ENCODE results near the gene SOHLH1. TPM values are rescaled to one million over a fixed set of nuclear protein-coding genes. Genes with fewer than 3 reads are reported as not detected.
"Not testable (repeated sequence)": the region's sequence is repeated elsewhere in the genome, so short reads cannot be mapped to it uniquely, and the experiment has no call there.

Gene SOHLH1
- polyA plus RNA-seq, 1 donor, result not detected

DNA sequence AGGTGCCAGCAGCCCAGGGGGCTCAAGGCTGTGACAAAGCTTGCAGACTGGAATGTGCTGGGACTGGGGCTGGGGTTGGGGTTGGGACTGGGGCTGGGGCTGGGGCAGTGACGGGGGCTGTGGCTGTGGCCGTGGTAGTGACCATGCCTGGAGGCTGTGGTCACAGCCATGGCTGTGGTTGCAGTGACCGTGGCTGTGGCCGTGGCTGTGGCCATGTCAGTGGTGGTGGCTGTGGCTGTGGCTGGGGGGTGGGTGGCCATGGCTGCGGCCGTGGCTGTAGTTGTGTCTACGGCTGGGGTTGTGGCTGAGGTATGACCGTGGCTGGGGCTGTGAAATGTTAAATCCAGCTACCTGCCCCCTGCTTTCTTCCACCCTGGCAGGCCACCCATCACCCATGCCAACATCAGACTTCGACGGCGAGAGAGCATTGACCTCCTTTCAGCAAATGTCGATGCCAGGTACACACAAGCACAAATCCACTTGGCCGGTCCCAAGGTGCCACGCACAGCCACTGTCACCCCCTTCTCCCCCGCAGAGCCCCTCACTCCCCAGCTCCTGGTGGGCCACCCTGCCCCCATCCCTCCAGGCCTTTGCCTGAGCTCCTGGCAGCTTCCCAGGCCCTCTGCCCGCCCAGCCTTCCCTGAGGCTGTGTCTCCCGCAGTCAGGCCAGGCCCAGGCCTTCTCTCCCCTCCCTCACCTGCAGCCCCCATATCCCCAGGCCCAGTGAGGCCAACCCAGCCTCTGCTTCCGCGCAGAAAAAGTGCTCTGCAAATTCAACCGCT lies 20.9 kb downstream of the SOHLH1 start:
- Histone ChIP-seq H3K27ac (ENCODE audit: low read length) (no peak overlapping the region), H3K9me3 (ENCODE audit: control insufficient read depth, low read depth, low read length) (peaks cover 3% of the 10 kb centered on the region), H3K4me1 (ENCODE audit: control insufficient read depth, insufficient read depth, low read length) (no peaks in the 10 kb centered on the region), H3K27me3 (ENCODE audit: control insufficient read depth, insufficient read depth, low read length) (no peaks in the 10 kb centered on the region), H3K4me3 (ENCODE audit: low read length) (no peak overlapping the region), H3K36me3 (ENCODE audit: control insufficient read depth, insufficient read depth, low read length) (no peaks in the 10 kb centered on the region)
- DNase-seq, result no peak
- no CpG with 5 or more reads among the region's 20 CpGs for WGBS (ENCODE audit: insufficient coverage, low lambda C conversion rate)

DNA sequence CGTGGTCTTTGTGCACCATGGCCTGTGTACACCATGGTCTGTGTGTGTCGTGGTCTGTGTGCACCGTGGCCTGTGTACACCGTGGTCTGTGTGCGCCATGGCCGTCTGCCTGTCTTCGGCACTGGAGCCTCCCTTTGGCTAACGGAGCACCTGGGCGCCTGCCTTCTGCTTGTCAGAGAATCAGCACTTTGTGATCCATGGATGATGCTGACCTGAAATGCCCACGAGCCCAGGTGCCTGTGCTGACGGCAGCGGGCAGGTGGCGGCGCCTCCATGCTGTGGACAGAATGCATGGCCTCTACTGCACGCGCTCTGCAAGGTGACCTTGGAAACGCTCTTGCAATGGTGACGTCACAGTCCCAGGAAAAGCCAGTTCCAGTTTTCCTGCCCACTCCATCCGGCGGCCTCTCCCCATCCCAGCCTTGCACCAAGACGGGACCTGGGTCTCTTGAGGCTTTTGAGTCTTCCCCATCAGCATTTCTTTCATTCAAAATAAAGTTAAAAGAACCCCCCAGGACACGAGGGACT lies 21.6 kb downstream of the SOHLH1 start:
- no CpG with 5 or more reads among the region's 22 CpGs for WGBS (ENCODE audit: insufficient coverage, low lambda C conversion rate)
- no peak overlapping the region for H3K27ac ChIP-seq (ENCODE audit: low read length)
- no peaks in the 10 kb centered on the region for H3K4me1 ChIP-seq (ENCODE audit: control insufficient read depth, insufficient read depth, low read length)
- no peak for DNase-seq
- H3K9me3 ChIP-seq (ENCODE audit: control insufficient read depth, low read depth, low read length), result peaks cover 3% of the 10 kb centered on the region
- H3K4me3 ChIP-seq (ENCODE audit: low read length), result no peak overlapping the region
- H3K36me3 ChIP-seq (ENCODE audit: control insufficient read depth, insufficient read depth, low read length), result no peaks in the 10 kb centered on the region
- no peaks in the 10 kb centered on the region for H3K27me3 ChIP-seq (ENCODE audit: control insufficient read depth, insufficient read depth, low read length)

DNA sequence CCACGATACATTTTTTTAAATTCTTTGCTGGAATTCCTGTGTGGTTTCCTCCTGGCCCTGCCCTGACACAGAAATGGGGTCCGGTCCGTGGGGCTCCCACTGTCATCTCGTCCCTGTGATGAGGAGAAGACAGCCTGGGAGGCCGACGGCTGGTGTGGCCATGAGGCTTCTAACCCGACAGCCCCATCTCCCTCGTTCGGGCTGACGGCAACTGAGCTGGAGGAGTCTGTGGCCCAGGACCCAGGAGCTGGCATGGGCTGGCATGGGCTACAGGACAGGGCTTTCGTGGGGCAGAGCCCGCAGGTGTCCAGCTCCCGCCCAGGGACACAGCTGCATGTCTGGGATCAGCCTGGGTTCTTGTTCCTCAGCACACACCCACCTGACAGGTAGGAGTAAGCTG lies 22.4 kb downstream of the SOHLH1 start:
- no peak overlapping the region for H3K27ac ChIP-seq (ENCODE audit: low read length)
- DNase-seq, result no peak
- WGBS (ENCODE audit: insufficient coverage, low lambda C conversion rate), result no CpG with 5 or more reads among the region's 13 CpGs
- no peaks in the 10 kb centered on the region for H3K4me1 ChIP-seq (ENCODE audit: control insufficient read depth, insufficient read depth, low read length)
- H3K9me3 ChIP-seq (ENCODE audit: control insufficient read depth, low read depth, low read length), result peaks cover 3% of the 10 kb centered on the region
- H3K27me3 ChIP-seq (ENCODE audit: control insufficient read depth, insufficient read depth, low read length), result no peaks in the 10 kb centered on the region
- H3K4me3 ChIP-seq (ENCODE audit: low read length), result no peak overlapping the region
- no peaks in the 10 kb centered on the region for H3K36me3 ChIP-seq (ENCODE audit: control insufficient read depth, insufficient read depth, low read length)

DNA sequence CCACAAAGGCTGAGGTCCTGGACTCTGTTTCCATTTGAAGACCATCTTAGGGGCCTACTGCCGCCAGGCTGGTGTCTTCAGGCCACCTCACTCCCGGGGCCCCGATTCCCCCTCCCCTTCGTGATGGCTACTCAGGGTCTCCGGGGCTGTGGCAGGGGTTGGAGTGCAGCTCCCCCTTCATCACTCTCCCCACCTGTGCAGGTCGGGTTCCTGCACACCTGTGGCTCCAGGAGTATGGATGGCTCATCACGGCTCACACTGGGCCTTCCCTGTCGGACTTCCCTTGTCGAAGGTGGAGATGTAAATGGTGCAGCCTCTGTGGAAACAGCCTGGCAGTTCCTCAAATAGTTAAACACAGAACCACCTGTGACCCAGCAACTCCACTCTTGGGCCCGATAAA lies 24.3 kb downstream of the SOHLH1 start:
- no peaks in the 10 kb centered on the region for H3K4me1 ChIP-seq (ENCODE audit: control insufficient read depth, insufficient read depth, low read length)
- WGBS (ENCODE audit: insufficient coverage, low lambda C conversion rate), result no CpG with 5 or more reads among the region's 10 CpGs

DNA sequence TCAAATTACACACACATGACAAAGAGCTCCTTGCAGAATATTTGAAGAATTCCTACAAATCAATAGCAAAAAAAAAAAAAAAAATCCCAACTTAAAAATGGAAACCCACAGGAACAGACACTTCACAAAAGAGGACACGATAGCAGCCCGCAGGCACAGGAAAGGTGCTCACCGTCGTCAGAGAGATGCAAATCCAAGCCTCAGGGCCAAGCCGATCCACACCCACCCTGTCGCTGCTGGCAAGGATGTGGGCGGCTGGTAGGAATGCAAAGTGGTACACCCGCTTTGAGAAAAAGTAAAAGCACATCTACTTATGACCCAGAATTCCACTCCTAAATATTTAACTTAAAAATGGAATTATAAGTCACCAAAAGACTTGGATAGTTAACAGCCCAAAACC lies 25.3 kb downstream of the SOHLH1 start:
- Histone ChIP-seq H3K27ac (ENCODE audit: low read length) (no peak overlapping the region), H3K36me3 (ENCODE audit: control insufficient read depth, insufficient read depth, low read length) (no peaks in the 10 kb centered on the region), H3K4me1 (ENCODE audit: control insufficient read depth, insufficient read depth, low read length) (no peaks in the 10 kb centered on the region), H3K27me3 (ENCODE audit: control insufficient read depth, insufficient read depth, low read length) (no peaks in the 10 kb centered on the region), H3K9me3 (ENCODE audit: control insufficient read depth, low read depth, low read length) (no peaks in the 10 kb centered on the region), H3K4me3 (ENCODE audit: low read length) (no peak overlapping the region)
- no CpG with 5 or more reads among the region's 8 CpGs for WGBS (ENCODE audit: insufficient coverage, low lambda C conversion rate)
- no peak for DNase-seq

More for the DNA sequence above, 24.3 kb downstream of the SOHLH1 start:
- H3K9me3 ChIP-seq (ENCODE audit: control insufficient read depth, low read depth, low read length), result no peaks in the 10 kb centered on the region
- no peak overlapping the region for H3K27ac ChIP-seq (ENCODE audit: low read length)
- DNase-seq, result no peak
- H3K36me3 ChIP-seq (ENCODE audit: control insufficient read depth, insufficient read depth, low read length), result no peaks in the 10 kb centered on the region
- no peaks in the 10 kb centered on the region for H3K27me3 ChIP-seq (ENCODE audit: control insufficient read depth, insufficient read depth, low read length)
- H3K4me3 ChIP-seq (ENCODE audit: low read length), result no peak overlapping the region

DNA sequence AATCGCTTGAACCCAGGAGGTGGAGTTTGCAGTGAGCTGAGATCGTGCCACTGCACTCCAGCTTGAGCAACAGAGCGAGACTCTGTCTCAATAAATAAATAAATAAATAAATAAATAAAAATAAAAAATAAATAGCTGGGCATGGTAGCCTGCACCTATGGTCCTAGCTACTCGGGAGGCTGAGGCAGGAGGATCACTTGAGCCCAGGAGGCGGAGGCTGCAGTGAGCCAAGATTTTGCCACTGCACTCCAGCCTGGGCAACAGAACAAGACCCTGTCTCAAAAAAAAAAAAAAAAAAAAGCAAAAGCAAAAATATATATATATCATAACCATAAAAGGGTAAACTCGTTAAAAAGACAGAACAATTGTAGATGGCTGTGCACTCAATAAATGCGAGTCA lies 26.5 kb downstream of the SOHLH1 start:
- H3K9me3 ChIP-seq (ENCODE audit: control insufficient read depth, low read depth, low read length); DNase-seq; H3K4me1 ChIP-seq (ENCODE audit: control insufficient read depth, insufficient read depth, low read length); H3K4me3 ChIP-seq (ENCODE audit: low read length); H3K27ac ChIP-seq (ENCODE audit: low read length); H3K27me3 ChIP-seq (ENCODE audit: control insufficient read depth, insufficient read depth, low read length); H3K36me3 ChIP-seq (ENCODE audit: control insufficient read depth, insufficient read depth, low read length): not testable (repeated sequence)
- 93% methylated on average over 3 of the region's 7 CpGs for WGBS (ENCODE audit: insufficient coverage, low lambda C conversion rate)

DNA sequence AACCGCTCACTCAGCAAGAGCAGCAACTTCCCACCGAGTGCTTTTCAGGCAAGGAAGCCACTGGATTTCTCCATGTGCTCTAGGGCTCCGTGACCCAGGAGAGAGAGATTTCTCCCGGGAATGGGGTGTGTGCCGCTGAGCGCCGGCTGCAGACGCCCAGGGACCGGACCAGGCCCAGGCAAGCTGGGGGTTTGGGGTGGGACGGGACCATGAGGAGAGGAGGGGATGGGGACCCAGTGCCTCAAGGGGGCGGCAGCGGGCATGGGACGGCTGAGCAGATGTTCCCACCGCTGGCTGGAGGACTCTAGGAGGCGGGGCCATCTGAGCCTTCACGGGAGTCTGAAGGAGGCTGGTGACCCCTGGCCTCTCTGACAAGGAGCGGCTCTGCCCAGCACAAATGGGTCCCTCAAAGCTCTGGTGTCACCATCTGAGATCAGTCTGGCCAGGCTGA lies 27.7 kb downstream of the SOHLH1 start:
- Histone ChIP-seq H3K9me3 (ENCODE audit: control insufficient read depth, low read depth, low read length) (no peaks in the 10 kb centered on the region), H3K27me3 (ENCODE audit: control insufficient read depth, insufficient read depth, low read length) (no peaks in the 10 kb centered on the region), H3K4me3 (ENCODE audit: low read length) (no peak overlapping the region), H3K36me3 (ENCODE audit: control insufficient read depth, insufficient read depth, low read length) (no peaks in the 10 kb centered on the region), H3K4me1 (ENCODE audit: control insufficient read depth, insufficient read depth, low read length) (no peaks in the 10 kb centered on the region), H3K27ac (ENCODE audit: low read length) (no peak overlapping the region)
- DNase-seq, result no peak
- WGBS (ENCODE audit: insufficient coverage, low lambda C conversion rate), result no CpG with 5 or more reads among the region's 17 CpGs

DNA sequence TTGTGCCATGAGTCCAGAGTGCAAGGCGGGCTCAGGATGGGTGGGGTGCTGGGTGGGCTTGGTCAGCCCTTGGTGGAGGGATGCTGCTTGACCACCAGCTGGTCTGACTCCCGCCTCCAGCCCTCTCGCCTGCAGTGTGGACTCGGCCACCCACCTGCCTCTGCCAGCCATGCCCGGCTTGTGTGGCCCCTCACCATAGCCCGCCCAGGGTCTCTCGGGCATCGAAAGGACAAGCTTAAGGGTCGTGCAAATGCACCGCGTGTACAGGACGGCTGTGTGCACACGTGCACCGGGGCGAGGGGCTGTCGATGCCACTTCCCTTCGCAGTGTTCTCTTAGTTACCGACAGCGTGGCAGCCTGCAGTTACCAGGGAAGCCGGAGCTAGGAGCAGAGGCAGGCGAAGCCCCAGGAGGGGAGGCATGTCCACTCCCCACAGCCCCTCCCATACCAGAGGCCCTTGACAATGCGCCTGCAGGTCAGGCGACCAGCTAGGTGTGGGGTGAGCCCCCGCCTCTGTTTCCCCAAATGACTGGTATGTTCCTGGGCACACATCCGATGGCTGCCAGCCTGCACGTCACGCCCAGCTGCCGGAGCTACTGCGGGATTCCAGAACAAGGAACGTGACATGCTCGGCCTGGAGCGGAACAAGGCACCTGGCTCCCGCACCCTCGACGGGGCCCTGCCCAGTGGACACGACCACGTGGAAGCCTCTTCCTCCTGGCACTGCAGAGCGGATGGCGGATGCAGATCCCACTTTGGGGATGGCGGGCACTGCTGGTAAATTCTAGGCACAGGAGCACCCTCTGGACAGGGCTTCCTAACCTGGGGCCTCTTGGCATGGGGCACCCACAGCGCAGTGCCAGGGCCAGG lies 28.3 kb downstream of the SOHLH1 start:
- no peaks in the 10 kb centered on the region for H3K27me3 ChIP-seq (ENCODE audit: control insufficient read depth, insufficient read depth, low read length)
- WGBS (ENCODE audit: insufficient coverage, low lambda C conversion rate), result no CpG with 5 or more reads among the region's 41 CpGs
- DNase-seq, result no peak

DNA sequence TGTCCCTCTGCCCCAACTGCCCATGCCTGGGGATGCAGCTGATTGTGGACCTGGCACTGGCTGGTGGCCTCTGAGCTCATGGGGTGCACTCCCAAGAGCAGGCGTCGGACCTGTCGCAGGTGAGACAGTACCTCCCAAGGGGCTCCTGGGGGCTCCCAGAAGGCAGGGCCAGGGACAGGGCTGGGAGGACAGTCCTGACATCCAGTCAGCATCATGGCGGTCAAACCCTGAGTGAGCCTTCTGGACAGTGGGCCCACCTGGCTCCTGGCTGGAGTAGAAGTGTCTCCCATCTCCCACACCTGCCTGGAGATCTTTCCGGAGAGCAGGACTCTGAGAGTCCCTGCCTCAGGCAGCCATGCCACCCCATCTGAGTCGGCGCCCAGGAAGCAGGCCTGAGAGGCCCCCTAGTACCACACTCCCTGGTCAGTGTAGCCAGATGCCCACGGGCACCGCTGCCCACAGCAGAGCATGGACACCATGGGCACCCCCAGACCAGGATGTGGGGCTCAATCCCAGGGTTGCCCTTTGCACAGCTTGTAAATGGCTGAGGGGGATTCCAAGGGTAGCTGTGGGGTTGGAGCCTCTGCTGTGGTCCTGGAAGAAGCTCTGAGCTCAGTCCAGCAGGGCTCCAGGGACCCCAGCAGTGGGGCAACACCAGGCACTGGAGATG lies 29.5 kb downstream of the SOHLH1 start:
- DNase-seq, result no peak
- no peaks in the 10 kb centered on the region for H3K27me3 ChIP-seq (ENCODE audit: control insufficient read depth, insufficient read depth, low read length)
- no peak overlapping the region for H3K27ac ChIP-seq (ENCODE audit: low read length)
- H3K4me3 ChIP-seq (ENCODE audit: low read length), result no peak overlapping the region
- no peaks in the 10 kb centered on the region for H3K4me1 ChIP-seq (ENCODE audit: control insufficient read depth, insufficient read depth, low read length)
- no peaks in the 10 kb centered on the region for H3K36me3 ChIP-seq (ENCODE audit: control insufficient read depth, insufficient read depth, low read length)
- H3K9me3 ChIP-seq (ENCODE audit: control insufficient read depth, low read depth, low read length), result no peaks in the 10 kb centered on the region
- WGBS (ENCODE audit: insufficient coverage, low lambda C conversion rate), result no CpG with 5 or more reads among the region's 9 CpGs

More for the DNA sequence above, 28.3 kb downstream of the SOHLH1 start:
- no peak overlapping the region for H3K4me3 ChIP-seq (ENCODE audit: low read length)
- no peaks in the 10 kb centered on the region for H3K36me3 ChIP-seq (ENCODE audit: control insufficient read depth, insufficient read depth, low read length)
- no peaks in the 10 kb centered on the region for H3K4me1 ChIP-seq (ENCODE audit: control insufficient read depth, insufficient read depth, low read length)
- no peak overlapping the region for H3K27ac ChIP-seq (ENCODE audit: low read length)
- H3K9me3 ChIP-seq (ENCODE audit: control insufficient read depth, low read depth, low read length), result no peaks in the 10 kb centered on the region

DNA sequence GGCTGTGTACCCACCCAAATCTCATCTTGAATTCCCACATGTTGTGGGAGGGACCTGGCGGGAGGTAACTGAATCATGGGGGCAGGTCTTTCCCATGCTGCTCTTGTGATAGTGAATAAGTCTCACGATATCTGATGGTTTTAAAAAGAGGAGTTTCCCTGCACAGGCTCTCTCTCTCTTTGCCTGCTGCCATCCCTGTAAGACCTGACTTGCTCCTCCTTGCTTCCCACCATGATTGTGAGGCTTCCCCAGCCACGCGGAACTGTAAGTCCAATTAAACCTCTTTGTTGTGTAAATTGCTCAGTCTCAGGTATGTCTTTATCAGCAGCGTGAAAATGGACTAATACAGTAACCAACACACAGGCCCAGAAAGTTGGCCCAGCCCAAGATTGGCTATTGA lies 30.3 kb downstream of the SOHLH1 start:
- not testable (repeated sequence) for H3K27me3 ChIP-seq (ENCODE audit: control insufficient read depth, insufficient read depth, low read length); H3K27ac ChIP-seq (ENCODE audit: low read length); DNase-seq; H3K9me3 ChIP-seq (ENCODE audit: control insufficient read depth, low read depth, low read length); H3K4me1 ChIP-seq (ENCODE audit: control insufficient read depth, insufficient read depth, low read length); H3K36me3 ChIP-seq (ENCODE audit: control insufficient read depth, insufficient read depth, low read length); H3K4me3 ChIP-seq (ENCODE audit: low read length)
- WGBS (ENCODE audit: insufficient coverage, low lambda C conversion rate), result no CpG with 5 or more reads among the region's 5 CpGs

All from large intestine (tissue), 3 donors.